A549 (cell line): ENCODE measurements around the gene NRARP. TPM values are rescaled to one million over a fixed set of nuclear protein-coding genes. Genes with fewer than 3 reads are reported as not detected.

Source experiments
- ATAC-seq, 2 experiments: fragments of 200-7000 bp in 1 of 2; fragments of >200 bp in 1 of 2; cut with Nextera tagmentation in 1 of 2; cut with Tn5 transposase in 1 of 2; 3 replicates each; pipeline versions ENCODE4 v1.8.0 to v1.9.1; 2018 to 2020; ENCODE audit warnings: mild to moderate bottlenecking in 1 of 2, moderate library complexity in 1 of 2
- CTCF ChIA-PET: fragments of 300-600 bp; sonication (Branson Sonifier 250); formaldehyde crosslinking; extraction: SDS; loops from one replicate; lab custom pipeline; 2021; ENCODE audit warnings: antibody characterized with exemption, inconsistent platforms; lab: Yijun Ruan, JAX
- POLR2A ChIA-PET: fragments of 350-600 bp; formaldehyde crosslinking; extraction: SDS; loops from one replicate; lab custom pipeline; 2021; ENCODE audit warnings: antibody characterized with exemption, inconsistent platforms; lab: Yijun Ruan, JAX
- DNase-seq, 2 experiments: peaks; one replicate each; pipeline versions ENCODE4 v3.0.0 to v3.0.0-alpha.2; 2011 to 2016; ENCODE audit warnings: low read depth in 1 of 2, low spot score in 1 of 2
- FAIRE-seq: peaks from 2 replicates; lab custom pipeline; 2011; peaks lifted over from hg19 to GRCh38; lab: Jason Lieb, UNC
- H3K27ac ChIP-seq, 2 experiments: fragments of >200 bp; sonication (Bioruptor Twin); formaldehyde crosslinking; 3 replicates each; pipeline ENCODE4 v1.5.1; 2016 to 2017
- H3K4me1 ChIP-seq: fragments of >200 bp; sonication (Bioruptor Twin); formaldehyde crosslinking; 3 replicates; pipeline ENCODE4 v1.6.1; 2016
- H3K4me2 ChIP-seq: fragments of >200 bp; sonication (Bioruptor Twin); formaldehyde crosslinking; 3 replicates; pipeline ENCODE4 v1.6.1; 2016
- H3K4me3 ChIP-seq: fragments of >200 bp; sonication (Bioruptor Twin); formaldehyde crosslinking; 3 replicates; pipeline ENCODE4 v1.5.1; 2016
- H3K9me3 ChIP-seq: fragments of >200 bp; sonication (Bioruptor Twin); formaldehyde crosslinking; 3 replicates; pipeline ENCODE4 v1.6.1; 2016
- ATOH8 ChIP-seq: fragments of 250-450 bp; sonication (Bioruptor Pico); IDR thresholded peaks from 2 replicates; pipeline ENCODE4 v1.5.0; 2020; ENCODE audit warnings: low read depth, mild to moderate bottlenecking, moderate library complexity
- BHLHE40 ChIP-seq: IDR thresholded peaks from 2 replicates; pipeline ENCODE4 v1.6.1; 2012; ENCODE audit warnings: low read depth, low read length, inconsistent platforms
- CBX8 ChIP-seq: fragments of 200-600 bp; sonication (generic); IDR thresholded peaks from 2 replicates; pipeline ENCODE4 v1.6.1; 2016
- CEBPB ChIP-seq, 2 experiments: fragments of >200 bp in 1 of 2; sonication (Bioruptor Twin) in 1 of 2; formaldehyde crosslinking in 1 of 2; IDR thresholded peaks; 2 replicates each; pipeline ENCODE4 v1.6.1; 2012 to 2016
- CHD4 ChIP-seq: fragments of 200-600 bp; sonication (generic); IDR thresholded peaks from 2 replicates; pipeline ENCODE4 v1.6.1; 2016; ENCODE audit warnings: antibody characterized with exemption, mild to moderate bottlenecking, borderline replicate concordance
- EHMT2 ChIP-seq: fragments of 200-600 bp; sonication (generic); IDR thresholded peaks from 2 replicates; pipeline ENCODE4 v1.6.1; 2016; ENCODE audit warnings: antibody characterized with exemption, low read depth, mild to moderate bottlenecking, moderate library complexity
- ESRRA ChIP-seq: fragments of 150-350 bp; IDR thresholded peaks from 2 replicates; pipeline ENCODE4 v1.6.1; 2014; ENCODE audit warnings: mild to moderate bottlenecking, low read length, borderline replicate concordance
- FOSB ChIP-seq: fragments of 250-450 bp; sonication (Bioruptor Pico); IDR thresholded peaks from 2 replicates; pipeline ENCODE4 v1.5.0; 2020; ENCODE audit warnings: mild to moderate bottlenecking, moderate library complexity
- FOSL2 ChIP-seq, 2 experiments: fragments of 450-650 bp in 1 of 2; fragments of >200 bp in 1 of 2; sonication (Bioruptor Twin) in 1 of 2; formaldehyde crosslinking; IDR thresholded peaks; 2 replicates each; pipeline versions ENCODE4 v1.5.0 to v1.6.1; 2016 to 2020; ENCODE audit warnings: mild to moderate bottlenecking in 1 of 2, moderate library complexity in 1 of 2
- GATA3 ChIP-seq: IDR thresholded peaks from 2 replicates; pipeline ENCODE4 v1.6.1; 2012; ENCODE audit warnings: borderline replicate concordance
- HEYL ChIP-seq: fragments of 250-450 bp; sonication (Bioruptor Pico); IDR thresholded peaks from 2 replicates; pipeline ENCODE4 v1.8.0; 2021; ENCODE audit warnings: mild to moderate bottlenecking, moderate library complexity
- HOXB13 ChIP-seq: fragments of 250-450 bp; sonication (Bioruptor Pico); IDR thresholded peaks from 2 replicates; pipeline ENCODE4 v1.5.0; 2020; ENCODE audit warnings: low read depth, mild to moderate bottlenecking, moderate library complexity
- JUN ChIP-seq, 2 experiments: fragments of >200 bp; sonication (Bioruptor Twin); formaldehyde crosslinking; IDR thresholded peaks; 2 replicates in 1 of 2; 3 replicates in 1 of 2; pipeline ENCODE4 v1.6.1; 2016 to 2017
- KDM5A ChIP-seq: fragments of 200-600 bp; sonication (generic); IDR thresholded peaks from 2 replicates; pipeline ENCODE4 v1.6.1; 2016; ENCODE audit warnings: antibody characterized with exemption, mild to moderate bottlenecking
- MAFK ChIP-seq: fragments of 450-650 bp; IDR thresholded peaks from 2 replicates; pipeline ENCODE4 v1.6.1; 2014; ENCODE audit not compliant: partially characterized antibody
- MYC ChIP-seq: IDR thresholded peaks from 2 replicates; pipeline ENCODE4 v1.6.1; 2012; ENCODE audit warnings: mild to moderate bottlenecking, inconsistent platforms, low read length, improper control_type of control experiment, borderline replicate concordance
- NFE2L2 ChIP-seq: fragments of 150-350 bp; conservative IDR thresholded peaks from 2 replicates; pipeline ENCODE4 v1.6.1; 2014; ENCODE audit warnings: low read length
- NR3C1 ChIP-seq: fragments of >200 bp; sonication (Bioruptor Twin); formaldehyde crosslinking; IDR thresholded peaks from 3 replicates; pipeline ENCODE4 v1.6.1; 2017
- PHF8 ChIP-seq: fragments of 200-600 bp; sonication (generic); IDR thresholded peaks from 2 replicates; pipeline ENCODE4 v1.6.1; 2016; ENCODE audit warnings: low read depth, mild to moderate bottlenecking, antibody characterized with exemption, moderate library complexity, borderline replicate concordance
- POLR2A ChIP-seq: IDR thresholded peaks from 2 replicates; pipeline ENCODE4 v1.6.1; 2012; ENCODE audit warnings: mild to moderate bottlenecking, low read length
- RAD21 ChIP-seq, 2 experiments: fragments of >200 bp in 1 of 2; sonication (Bioruptor Twin) in 1 of 2; formaldehyde crosslinking in 1 of 2; IDR thresholded peaks in 1 of 2; conservative IDR thresholded peaks in 1 of 2; 2 replicates in 1 of 2; 3 replicates in 1 of 2; pipeline ENCODE4 v1.6.1; 2012 to 2018; ENCODE audit warnings: inconsistent platforms in 1 of 2
- RCOR1 ChIP-seq: fragments of 150-350 bp; IDR thresholded peaks from 2 replicates; pipeline ENCODE4 v1.6.1; 2014; ENCODE audit warnings: antibody characterized with exemption, low read length, low read depth
- RFX5 ChIP-seq: fragments of 450-650 bp; IDR thresholded peaks from 2 replicates; pipeline ENCODE4 v1.7.1; 2014; ENCODE audit warnings: antibody characterized with exemption, mild to moderate bottlenecking, moderate library complexity
- RNF2 ChIP-seq: fragments of 200-600 bp; sonication (generic); IDR thresholded peaks from 2 replicates; pipeline ENCODE4 v1.6.1; 2016; ENCODE audit warnings: low read depth, mild to moderate bottlenecking, antibody characterized with exemption, moderate library complexity, borderline replicate concordance
- TFCP2L1 ChIP-seq: fragments of 250-450 bp; sonication (Bioruptor Pico); IDR thresholded peaks from 2 replicates; pipeline ENCODE4 v1.5.0; 2021; ENCODE audit warnings: mild to moderate bottlenecking
- ZC3H11A ChIP-seq: fragments of 450-650 bp; IDR thresholded peaks from 2 replicates; pipeline ENCODE4 v1.6.1; 2014; ENCODE audit warnings: antibody characterized with exemption, mild to moderate bottlenecking
- ZNF302 ChIP-seq: fragments of 250-450 bp; sonication (Bioruptor Pico); IDR thresholded peaks from 2 replicates; pipeline ENCODE4 v1.9.0; 2021; ENCODE audit warnings: inconsistent platforms, mild to moderate bottlenecking, moderate library complexity
- ZSCAN20 ChIP-seq: fragments of 250-450 bp; sonication (Bioruptor Pico); IDR thresholded peaks from 2 replicates; pipeline ENCODE4 v1.8.0; 2022; ENCODE audit warnings: mild to moderate bottlenecking, moderate library complexity
- WGBS: methylation state at CpG from one replicate; pipeline ENCODE4 v1.1.6; 2017; ENCODE audit errors: missing lambda C conversion rate; 5-methylcytosine and 5-hydroxymethylcytosine counted together
- polyA plus RNA-seq, 4 experiments: library from polyadenylated mRNA; depleted of rRNA in 3 of 4; stranded (reverse); fragments of >200 nt; fragmentation: RNase III in 1 of 4; extraction: RNeasy Plus Mini Kit Qiagen cat#74134 plus additional on column Dnase treatment in 1 of 4; gene quantifications; 2 replicates in 3 of 4; 3 replicates in 1 of 4; pipeline ENCODE4 v1.2.3, GENCODE V29; 2011 to 2017
- TF ChIP-seq, protein P1 (sequence below): fragments of 150-350 bp; IDR thresholded peaks from 2 replicates; pipeline ENCODE4 v1.6.1; 2014; ENCODE audit warnings: low read depth, mild to moderate bottlenecking, low read length
- TF ChIP-seq, protein P2 (sequence below): IDR thresholded peaks from 2 replicates; pipeline ENCODE4 v1.6.1; 2012
- TF ChIP-seq, protein P3 (sequence below): fragments of >200 bp; sonication (Bioruptor Twin); formaldehyde crosslinking; IDR thresholded peaks from 3 replicates; pipeline ENCODE4 v1.5.1; 2016

Gene NRARP
- polyA plus RNA-seq, 2 of the 4 experiments (the other 2 are of a cell fraction): 1.3 to 5.1 TPM

GRCh38 chr9:137348769-137349470, 46.8 kb upstream of the NRARP start:
- Histone ChIP-seq H3K4me2 (no peak overlapping the region), H3K27ac (no peak overlapping the region), H3K4me3 (no peak overlapping the region), H3K9me3 (peaks cover 18% of the 10 kb centered on the region), H3K4me1 (no peaks in the 10 kb centered on the region)
- FAIRE-seq (no peak), DNase-seq (no peak), ATAC-seq (no peak)
- TF ChIP-seq ESRRA (no peak), NR3C1 (no peak), HEYL (CRISPR knock-in tag) (no peak), MAFK (no peak), PHF8 (no peak), ZNF302 (CRISPR knock-in tag) (no peak), CEBPB (IDR thresholded peaks at IDR 0.05) (no peak), FOSL2 (IDR thresholded peaks at IDR 0.05) (no peak), FOSL2 (CRISPR knock-in tag; IDR thresholded peaks at IDR 0.05) (no peak), MYC (no peak), NFE2L2 (no peak), RCOR1 (no peak), EHMT2 (no peak), FOSB (CRISPR knock-in tag) (no peak), CHD4 (no peak), GATA3 (no peak), RFX5 (no peak), RAD21 (conservative IDR thresholded peaks at IDR 0.05 in 1 of 2, IDR thresholded peaks at IDR 0.05 in 1 of 2) (no peak), ZSCAN20 (CRISPR knock-in tag) (no peak), HOXB13 (CRISPR knock-in tag) (no peak)
- TF ChIP-seq, protein P1, sequence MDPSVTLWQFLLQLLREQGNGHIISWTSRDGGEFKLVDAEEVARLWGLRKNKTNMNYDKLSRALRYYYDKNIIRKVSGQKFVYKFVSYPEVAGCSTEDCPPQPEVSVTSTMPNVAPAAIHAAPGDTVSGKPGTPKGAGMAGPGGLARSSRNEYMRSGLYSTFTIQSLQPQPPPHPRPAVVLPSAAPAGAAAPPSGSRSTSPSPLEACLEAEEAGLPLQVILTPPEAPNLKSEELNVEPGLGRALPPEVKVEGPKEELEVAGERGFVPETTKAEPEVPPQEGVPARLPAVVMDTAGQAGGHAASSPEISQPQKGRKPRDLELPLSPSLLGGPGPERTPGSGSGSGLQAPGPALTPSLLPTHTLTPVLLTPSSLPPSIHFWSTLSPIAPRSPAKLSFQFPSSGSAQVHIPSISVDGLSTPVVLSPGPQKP: no peak
- ChIA-PET POLR2A (no interaction called here), CTCF (no interaction called here)
- WGBS: 82% methylated on average over 17 of the region's 31 CpGs

- POLR2A ChIA-PET: no interaction called here
- H3K27ac ChIP-seq: no peak overlapping the region
- no peak overlapping the region for H3K4me3 ChIP-seq
- CTCF ChIA-PET: no interaction called here
- no peak for TF ChIP-seq PHF8
- TF ChIP-seq NFE2L2: no peak
- no peak for TF ChIP-seq POLR2A
- TF ChIP-seq ZSCAN20 (CRISPR knock-in tag): no peak
- TF ChIP-seq FOSB (CRISPR knock-in tag): no peak
- no peak for TF ChIP-seq KDM5A
- TF ChIP-seq, all 56 proteins: peak for 0
- Histone ChIP-seq H3K4me2 (no peak overlapping the region), H3K4me1 (no peaks in the 10 kb centered on the region), H3K9me3 (peaks cover 18% of the 10 kb centered on the region)
- FAIRE-seq: no peak
- ATAC-seq: no peak
- no peak for DNase-seq
- WGBS: 78% methylated on average over 6 of the region's 13 CpGs
These were observed 45.9 kb upstream of the NRARP start for GRCh38 chr9:137347928-137348327.

GRCh38 chr9:137342482-137342881, 40.4 kb upstream of the NRARP start:
- FAIRE-seq (no peak), ATAC-seq (no peak), DNase-seq (no peak)
- CTCF ChIA-PET: no interaction called here
- H3K9me3 ChIP-seq: peaks cover 13% of the 10 kb centered on the region
- 66% methylated on average over 7 of the region's 7 CpGs for WGBS
- no peak overlapping the region for H3K4me2 ChIP-seq
- no peaks in the 10 kb centered on the region for H3K4me1 ChIP-seq
- H3K4me3 ChIP-seq: no peak overlapping the region
- H3K27ac ChIP-seq: no peak overlapping the region
- POLR2A ChIA-PET: no interaction called here
- TF ChIP-seq ATOH8 (CRISPR knock-in tag) (no peak), RNF2 (no peak), TFCP2L1 (CRISPR knock-in tag) (no peak), ESRRA (no peak), JUN (IDR thresholded peaks at IDR 0.05) (no peak), ZC3H11A (no peak), BHLHE40 (no peak), ZNF302 (CRISPR knock-in tag) (no peak), CBX8 (no peak), FOSB (CRISPR knock-in tag) (no peak), RCOR1 (no peak)
- TF ChIP-seq, protein P2, sequence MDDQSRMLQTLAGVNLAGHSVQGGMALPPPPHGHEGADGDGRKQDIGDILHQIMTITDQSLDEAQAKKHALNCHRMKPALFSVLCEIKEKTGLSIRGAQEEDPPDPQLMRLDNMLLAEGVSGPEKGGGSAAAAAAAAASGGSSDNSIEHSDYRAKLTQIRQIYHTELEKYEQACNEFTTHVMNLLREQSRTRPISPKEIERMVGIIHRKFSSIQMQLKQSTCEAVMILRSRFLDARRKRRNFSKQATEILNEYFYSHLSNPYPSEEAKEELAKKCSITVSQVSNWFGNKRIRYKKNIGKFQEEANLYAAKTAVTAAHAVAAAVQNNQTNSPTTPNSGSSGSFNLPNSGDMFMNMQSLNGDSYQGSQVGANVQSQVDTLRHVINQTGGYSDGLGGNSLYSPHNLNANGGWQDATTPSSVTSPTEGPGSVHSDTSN: no peak
- TF ChIP-seq, protein P3, sequence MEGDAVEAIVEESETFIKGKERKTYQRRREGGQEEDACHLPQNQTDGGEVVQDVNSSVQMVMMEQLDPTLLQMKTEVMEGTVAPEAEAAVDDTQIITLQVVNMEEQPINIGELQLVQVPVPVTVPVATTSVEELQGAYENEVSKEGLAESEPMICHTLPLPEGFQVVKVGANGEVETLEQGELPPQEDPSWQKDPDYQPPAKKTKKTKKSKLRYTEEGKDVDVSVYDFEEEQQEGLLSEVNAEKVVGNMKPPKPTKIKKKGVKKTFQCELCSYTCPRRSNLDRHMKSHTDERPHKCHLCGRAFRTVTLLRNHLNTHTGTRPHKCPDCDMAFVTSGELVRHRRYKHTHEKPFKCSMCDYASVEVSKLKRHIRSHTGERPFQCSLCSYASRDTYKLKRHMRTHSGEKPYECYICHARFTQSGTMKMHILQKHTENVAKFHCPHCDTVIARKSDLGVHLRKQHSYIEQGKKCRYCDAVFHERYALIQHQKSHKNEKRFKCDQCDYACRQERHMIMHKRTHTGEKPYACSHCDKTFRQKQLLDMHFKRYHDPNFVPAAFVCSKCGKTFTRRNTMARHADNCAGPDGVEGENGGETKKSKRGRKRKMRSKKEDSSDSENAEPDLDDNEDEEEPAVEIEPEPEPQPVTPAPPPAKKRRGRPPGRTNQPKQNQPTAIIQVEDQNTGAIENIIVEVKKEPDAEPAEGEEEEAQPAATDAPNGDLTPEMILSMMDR: no peak
